Mesenchymal stem cell (in vitro differentiated cells and primary cell): ENCODE results near the gene COL18A1.

Experiments used
- DNase-seq: peaks from one replicate; pipeline ENCODE4 v3.0.0-alpha.2; 2013
- H2AFZ ChIP-seq: one replicate; pipeline ENCODE4 v1.6.1; 2013; ENCODE audit warnings: low read depth, mild to moderate bottlenecking, control low read depth, inconsistent platforms, low read length, moderate library complexity
- H2AK5ac ChIP-seq: 2 replicates; pipeline ENCODE4 v1.6.1; 2013; ENCODE audit warnings: low read length, moderate library complexity, mild to moderate bottlenecking, inconsistent platforms; ENCODE audit not compliant: severe bottlenecking
- H2BK120ac ChIP-seq: one replicate; pipeline ENCODE4 v1.6.1; 2013; ENCODE audit warnings: low read depth, mild to moderate bottlenecking, inconsistent platforms, low read length, moderate library complexity
- H2BK12ac ChIP-seq, 2 experiments: one replicate each; pipeline ENCODE4 v1.6.1; 2013; ENCODE audit warnings: inconsistent platforms in 2 of 2, low read length in 2 of 2, mild to moderate bottlenecking in 2 of 2, moderate library complexity in 2 of 2, control low read depth in 1 of 2
- H2BK15ac ChIP-seq: one replicate; pipeline ENCODE4 v1.6.1; 2013; ENCODE audit warnings: mild to moderate bottlenecking, low read depth, inconsistent platforms; ENCODE audit not compliant: poor library complexity, severe bottlenecking
- H2BK5ac ChIP-seq: 2 replicates; pipeline ENCODE4 v1.6.1; 2013; ENCODE audit warnings: low read depth, mild to moderate bottlenecking, low read length, control low read depth, inconsistent platforms; ENCODE audit not compliant: poor library complexity, severe bottlenecking
- H3K14ac ChIP-seq, 2 experiments: one replicate each; pipeline ENCODE4 v1.6.1; 2013; ENCODE audit warnings: inconsistent platforms in 2 of 2, low read length in 2 of 2, control low read depth in 1 of 2, mild to moderate bottlenecking in 1 of 2, moderate library complexity in 1 of 2
- H3K18ac ChIP-seq, 2 experiments: one replicate each; pipeline ENCODE4 v1.6.1; 2013; ENCODE audit warnings: inconsistent platforms in 2 of 2, low read length in 2 of 2, control low read depth in 1 of 2, low read depth in 1 of 2, mild to moderate bottlenecking in 1 of 2
- H3K23ac ChIP-seq, 2 experiments: one replicate each; pipeline ENCODE4 v1.6.1; 2013; ENCODE audit warnings: inconsistent platforms in 2 of 2, low read length in 2 of 2, mild to moderate bottlenecking in 2 of 2, moderate library complexity in 2 of 2, control low read depth in 1 of 2
- H3K27ac ChIP-seq: 2 replicates; pipeline ENCODE4 v1.5.1; 2013; ENCODE audit warnings: mild to moderate bottlenecking, moderate library complexity, low read length, control low read depth, inconsistent platforms; ENCODE audit not compliant: poor library complexity, severe bottlenecking
- H3K27me3 ChIP-seq, 2 experiments: 2 replicates each; pipeline versions ENCODE4 v1.6.1 to v1.7.0; 2013; ENCODE audit warnings: low read length in 2 of 2, mild to moderate bottlenecking in 2 of 2, moderate library complexity in 2 of 2, control low read depth in 1 of 2, inconsistent platforms in 1 of 2; ENCODE audit not compliant: control insufficient read depth in 1 of 2, insufficient read depth in 1 of 2
- H3K36me3 ChIP-seq, 2 experiments: 2 replicates each; pipeline versions ENCODE4 v1.6.1 to v1.7.0; 2013; ENCODE audit warnings: low read length in 2 of 2, control low read depth in 1 of 2, inconsistent platforms in 1 of 2, low read depth in 1 of 2, mild to moderate bottlenecking in 1 of 2; ENCODE audit not compliant: insufficient read depth in 2 of 2, control insufficient read depth in 1 of 2
- H3K4ac ChIP-seq, 2 experiments: one replicate each; pipeline ENCODE4 v1.6.1; 2013; ENCODE audit warnings: inconsistent platforms in 2 of 2, low read length in 2 of 2, mild to moderate bottlenecking in 2 of 2, moderate library complexity in 2 of 2, control low read depth in 1 of 2, low read depth in 1 of 2
- H3K4me1 ChIP-seq: 2 replicates; pipeline ENCODE4 v1.6.1; 2013; ENCODE audit warnings: low read depth, low read length, control low read depth; ENCODE audit not compliant: control insufficient read depth, insufficient read depth
- H3K4me2 ChIP-seq: 2 replicates; pipeline ENCODE4 v1.6.1; 2013; ENCODE audit warnings: low read length, mild to moderate bottlenecking, inconsistent platforms; ENCODE audit not compliant: poor library complexity, severe bottlenecking
- H3K4me3 ChIP-seq, 2 experiments: 2 replicates each; pipeline versions ENCODE4 v1.5.1 to v1.7.0; 2013; ENCODE audit warnings: low read length in 2 of 2, mild to moderate bottlenecking in 2 of 2, control low read depth in 1 of 2, low read depth in 1 of 2; ENCODE audit not compliant: insufficient read depth in 1 of 2
- H3K79me1 ChIP-seq: replicated peaks from 2 replicates; pipeline ENCODE4 v1.6.1; 2013; ENCODE audit warnings: mild to moderate bottlenecking, control low read depth, low read length, inconsistent platforms; ENCODE audit not compliant: poor library complexity, severe bottlenecking
- H3K9ac ChIP-seq: 2 replicates; pipeline ENCODE4 v1.7.0; 2013; ENCODE audit warnings: mild to moderate bottlenecking, low read length, moderate library complexity
- H3K9me3 ChIP-seq: 2 replicates; pipeline ENCODE4 v1.7.0; 2013; ENCODE audit warnings: mild to moderate bottlenecking, low read length; ENCODE audit not compliant: control insufficient read depth
- H4K8ac ChIP-seq: one replicate; pipeline ENCODE4 v1.6.1; 2013; ENCODE audit warnings: inconsistent platforms, mild to moderate bottlenecking, low read length, moderate library complexity
- H4K91ac ChIP-seq: one replicate; pipeline ENCODE4 v1.6.1; 2013; ENCODE audit warnings: mild to moderate bottlenecking, low read length, inconsistent platforms
- WGBS: methylation state at CpG from one replicate; pipeline ENCODE4 v1.1.7; 2013; ENCODE audit warnings: mixed read lengths; 5-methylcytosine and 5-hydroxymethylcytosine counted together

COL18A1 gene

GRCh38 chr21:45487891-45488600 lies 83.1 kb downstream of the COL18A1 start:
- H3K79me1 ChIP-seq, result peaks cover 35% of the 10 kb centered on the region
- H3K4ac ChIP-seq, result no peak overlapping the region
- no peak overlapping the region for H4K91ac ChIP-seq
- H3K9ac ChIP-seq, result no peak overlapping the region
- no peak overlapping the region for H2BK120ac ChIP-seq
- DNase-seq, result no peak
- H3K36me3 ChIP-seq, result peaks cover 36 to 85% of the 10 kb centered on the region in 2 experiments
- H3K4me1 ChIP-seq, result peaks cover 28% of the 10 kb centered on the region
- no peak overlapping the region for H2BK12ac ChIP-seq
- H3K4me3 ChIP-seq, result no peak overlapping the region
- H3K27me3 ChIP-seq, result no peaks in the 10 kb centered on the region
- no peak overlapping the region for H3K14ac ChIP-seq
- H2BK15ac ChIP-seq, result no peak overlapping the region
- no peak overlapping the region for H3K23ac ChIP-seq
- peak overlapping the region; percentile 22 for H2AK5ac ChIP-seq
- no peaks in the 10 kb centered on the region for H3K9me3 ChIP-seq
- H2BK5ac ChIP-seq, result no peak overlapping the region
- H4K8ac ChIP-seq, result no peak overlapping the region
- H3K18ac ChIP-seq, result no peak overlapping the region
- H2AFZ ChIP-seq, result no peak overlapping the region
- peak overlapping the region; percentile 40 for H3K27ac ChIP-seq
- no peak overlapping the region for H3K4me2 ChIP-seq
- WGBS, result 88% methylated on average over 17 of the region's 18 CpGs

GRCh38 chr21:45488931-45489721 lies 84.2 kb downstream of the COL18A1 start:
- H4K91ac ChIP-seq, result no peak overlapping the region
- no peak overlapping the region for H3K23ac ChIP-seq
- DNase-seq, result no peak
- no peak overlapping the region for H3K4me2 ChIP-seq
- H2AK5ac ChIP-seq, result no peak overlapping the region
- no peak overlapping the region for H2AFZ ChIP-seq
- no peaks in the 10 kb centered on the region for H3K9me3 ChIP-seq
- H3K4me1 ChIP-seq, result peaks cover 28% of the 10 kb centered on the region
- H3K79me1 ChIP-seq, result peaks cover 36% of the 10 kb centered on the region
- H3K14ac ChIP-seq, result no peak overlapping the region
- no peak overlapping the region for H3K4me3 ChIP-seq
- H3K9ac ChIP-seq, result no peak overlapping the region
- no peak overlapping the region for H2BK5ac ChIP-seq
- WGBS, result 94% methylated on average over 34 of the region's 36 CpGs
- peaks cover 25 to 85% of the 10 kb centered on the region in 2 experiments for H3K36me3 ChIP-seq
- H2BK120ac ChIP-seq, result no peak overlapping the region
- H3K27ac ChIP-seq, result no peak overlapping the region
- H3K4ac ChIP-seq, result no peak overlapping the region
- no peak overlapping the region for H4K8ac ChIP-seq
- H3K18ac ChIP-seq, result no peak overlapping the region
- H3K27me3 ChIP-seq, result no peaks in the 10 kb centered on the region
- H2BK12ac ChIP-seq, result no peak overlapping the region
- no peak overlapping the region for H2BK15ac ChIP-seq

DNA sequence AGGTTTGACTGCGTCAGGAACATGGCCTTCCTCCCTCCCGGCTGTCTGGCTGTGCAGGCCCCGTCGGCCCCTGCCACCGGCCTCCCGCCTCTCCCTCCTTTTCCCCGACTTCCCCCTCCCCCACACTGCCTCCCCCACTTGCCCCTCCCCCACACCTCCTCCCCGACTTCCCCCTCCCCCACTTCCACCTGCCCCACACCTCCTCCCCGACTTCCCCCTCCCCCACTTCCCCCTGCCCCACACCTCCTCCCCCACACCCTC lies 84.7 kb downstream of the COL18A1 start:
- Histone ChIP-seq H3K79me1 (peaks cover 40% of the 10 kb centered on the region), H3K9me3 (no peaks in the 10 kb centered on the region), H3K4me1 (peaks cover 28% of the 10 kb centered on the region), H2BK12ac (no peak overlapping the region), H2BK120ac (no peak overlapping the region), H3K4ac (no peak overlapping the region), H3K18ac (no peak overlapping the region), H4K8ac (no peak overlapping the region), H2AK5ac (no peak overlapping the region), H2AFZ (no peak overlapping the region), H3K4me3 (no peak overlapping the region), H3K9ac (no peak overlapping the region), H4K91ac (no peak overlapping the region), H3K4me2 (no peak overlapping the region), H3K27ac (no peak overlapping the region), H2BK5ac (no peak overlapping the region), H3K14ac (no peak overlapping the region), H2BK15ac (no peak overlapping the region), H3K36me3 (peaks cover 20 to 86% of the 10 kb centered on the region in 2 experiments), H3K27me3 (no peaks in the 10 kb centered on the region), H3K23ac (no peak overlapping the region)
- no peak for DNase-seq
- WGBS, result 85% methylated on average over 4 of the region's 9 CpGs

- Histone ChIP-seq H3K4me2 (no peak overlapping the region), H4K8ac (no peak overlapping the region), H3K18ac (no peak overlapping the region), H4K91ac (no peak overlapping the region), H3K9ac (no peak overlapping the region), H3K9me3 (no peaks in the 10 kb centered on the region), H3K4ac (no peak overlapping the region), H2BK15ac (no peak overlapping the region), H2BK12ac (no peak overlapping the region), H2BK5ac (no peak overlapping the region), H2BK120ac (no peak overlapping the region), H2AK5ac (no peak overlapping the region), H3K23ac (no peak overlapping the region), H3K27ac (no peak overlapping the region), H3K14ac (no peak overlapping the region), H3K27me3 (no peaks in the 10 kb centered on the region), H3K4me1 (peaks cover 28% of the 10 kb centered on the region), H2AFZ (no peak overlapping the region), H3K36me3 (peaks cover 21 to 92% of the 10 kb centered on the region in 2 experiments), H3K4me3 (no peak overlapping the region), H3K79me1 (peaks cover 41% of the 10 kb centered on the region)
- 92% methylated on average over 27 of the region's 29 CpGs for WGBS
- DNase-seq, result no peak
Measured at GRCh38 chr21:45490049-45490731, 85.2 kb downstream of the COL18A1 start.
